CD8-positive, alpha-beta memory T cell (primary cell): ENCODE results near the gene CLCN5. TPM values are rescaled to one million over a fixed set of nuclear protein-coding genes. Genes with fewer than 3 reads are reported as not detected.

ENCODE experiments used
- CTCF ChIA-PET: fragments of 350-600 bp; sonication (Branson Sonifier 250); formaldehyde crosslinking; loops from one replicate; lab custom pipeline; 2021; ENCODE audit warnings: antibody characterized with exemption; lab: Charles Lee
- POLR2A ChIA-PET: fragments of 350-600 bp; sonication (Branson Sonifier 250); formaldehyde crosslinking; loops from one replicate; lab custom pipeline; 2021; ENCODE audit warnings: antibody characterized with exemption; lab: Charles Lee
- DNase-seq, 5 donors: peaks; one replicate each; pipeline versions ENCODE4 v3.0.0 to v3.0.0-alpha.2; 2020 to 2022; ENCODE audit warnings: mixed read lengths in 1 of 5
- H3K27ac ChIP-seq: one replicate; pipeline ENCODE4 v1.7.0; 2013; ENCODE audit warnings: low read depth, mild to moderate bottlenecking, low read length, moderate library complexity
- H3K27me3 ChIP-seq: 2 replicates; pipeline ENCODE4 v1.7.0; 2013; ENCODE audit warnings: low read length, mild to moderate bottlenecking; ENCODE audit not compliant: insufficient read depth, poor library complexity, severe bottlenecking
- H3K36me3 ChIP-seq: 2 replicates; pipeline ENCODE4 v1.7.0; 2013; ENCODE audit warnings: mild to moderate bottlenecking, low read length, moderate library complexity; ENCODE audit not compliant: insufficient read depth
- H3K4me1 ChIP-seq: 2 replicates; pipeline ENCODE4 v1.7.0; 2013; ENCODE audit warnings: mild to moderate bottlenecking, low read length, moderate library complexity; ENCODE audit not compliant: insufficient read depth
- H3K4me3 ChIP-seq: 2 replicates; pipeline ENCODE4 v1.7.0; 2013; ENCODE audit warnings: mild to moderate bottlenecking, low read length
- H3K9me3 ChIP-seq: 2 replicates; pipeline ENCODE4 v1.7.0; 2013; ENCODE audit warnings: mild to moderate bottlenecking, low read length
- H3K27ac Mint-ChIP-seq, 8 donors: one replicate each; pipeline ENCODE4 v1.8.0; 2020 to 2021; ENCODE audit warnings: mixed read lengths in 8 of 8, mild to moderate bottlenecking in 6 of 8, inconsistent platforms in 3 of 8, moderate library complexity in 3 of 8
- H3K27me3 Mint-ChIP-seq, 2 donors: one replicate each; pipeline ENCODE4 v1.8.0; 2020 to 2021; ENCODE audit warnings: mixed read lengths in 2 of 2, mild to moderate bottlenecking in 1 of 2, moderate library complexity in 1 of 2
- H3K36me3 Mint-ChIP-seq, 3 donors: one replicate each; pipeline ENCODE4 v1.8.0; 2020 to 2021; ENCODE audit warnings: mixed read lengths in 3 of 3, inconsistent platforms in 1 of 3, mild to moderate bottlenecking in 1 of 3
- H3K4me1 Mint-ChIP-seq, 3 donors: one replicate each; pipeline ENCODE4 v1.8.0; 2020 to 2021; ENCODE audit warnings: mixed read lengths in 3 of 3, inconsistent platforms in 1 of 3, mild to moderate bottlenecking in 1 of 3
- H3K4me3 Mint-ChIP-seq, 7 donors: one replicate each; pipeline ENCODE4 v1.8.0; 2020 to 2021; ENCODE audit warnings: mixed read lengths in 7 of 7, mild to moderate bottlenecking in 6 of 7, moderate library complexity in 4 of 7, inconsistent platforms in 2 of 7
- H3K9me3 Mint-ChIP-seq, 5 donors: one replicate each; pipeline ENCODE4 v1.8.0; 2020 to 2022; ENCODE audit warnings: mixed read lengths in 5 of 5, mild to moderate bottlenecking in 3 of 5, moderate library complexity in 2 of 5, inconsistent platforms in 1 of 5
- polyA plus RNA-seq: library from polyadenylated mRNA; unstranded; fragments of 300-500 nt; fragmentation: Illumina TruSeq; gene quantifications from one replicate; pipeline ENCODE4 v1.2.3, GENCODE V29; 2021
- total RNA-seq, 2 experiments: library from RNA; stranded (reverse); gene quantifications; one replicate each; pipeline ENCODE4 v1.2.3, GENCODE V29; 2021

Gene CLCN5
- total and polyA plus RNA-seq, 3 experiments from 2014 or later = 0.63 to 4.0 (median 3.0) TPM

GRCh38 chrX:50115973-50116372 lies 193.6 kb downstream of the CLCN5 start:
- no peak overlapping the region for H3K4me3 ChIP-seq
- DNase-seq = no peak
- no peaks in the 10 kb centered on the region for H3K9me3 ChIP-seq
- ChIA-PET CTCF (no interaction called here), POLR2A (no interaction called here)
- no peaks in the 10 kb centered on the region for H3K27me3 ChIP-seq
- Mint-ChIP-seq H3K4me1 (no peaks in the 10 kb centered on the region), H3K4me3 (no peak overlapping the region), H3K36me3 (no peaks in the 10 kb centered on the region), H3K27me3 (peaks cover 11 to 13% of the 10 kb centered on the region in 2 donors), H3K27ac (no peak overlapping the region), H3K9me3 (no peaks in the 10 kb centered on the region)
- H3K27ac ChIP-seq = no peak overlapping the region
- no peaks in the 10 kb centered on the region for H3K36me3 ChIP-seq
- no peaks in the 10 kb centered on the region for H3K4me1 ChIP-seq

- H3K36me3 Mint-ChIP-seq = no peaks in the 10 kb centered on the region
- Histone ChIP-seq H3K36me3 (no peaks in the 10 kb centered on the region), H3K27me3 (no peaks in the 10 kb centered on the region), H3K4me1 (no peaks in the 10 kb centered on the region), H3K27ac (no peak overlapping the region), H3K4me3 (no peak overlapping the region), H3K9me3 (no peaks in the 10 kb centered on the region)
- no peak overlapping the region for H3K4me3 Mint-ChIP-seq
- ChIA-PET CTCF (no interaction called here), POLR2A (no interaction called here)
- H3K27me3 Mint-ChIP-seq = peaks cover 9 to 15% of the 10 kb centered on the region in 2 donors
- H3K27ac Mint-ChIP-seq = no peak overlapping the region
- no peak for DNase-seq
- H3K9me3 Mint-ChIP-seq = no peaks in the 10 kb centered on the region
- no peaks in the 10 kb centered on the region for H3K4me1 Mint-ChIP-seq
These were observed 195.1 kb downstream of the CLCN5 start for GRCh38 chrX:50117476-50117875.

GRCh38 chrX:50125480-50125879 lies 203.1 kb downstream of the CLCN5 start:
- Mint-ChIP-seq H3K27me3 (peaks cover 4 to 19% of the 10 kb centered on the region in 2 donors), H3K27ac (no peak overlapping the region), H3K36me3 (no peaks in the 10 kb centered on the region), H3K4me3 (no peak overlapping the region), H3K9me3 (no peaks in the 10 kb centered on the region), H3K4me1 (no peaks in the 10 kb centered on the region)
- H3K4me1 ChIP-seq = no peaks in the 10 kb centered on the region
- H3K9me3 ChIP-seq = no peaks in the 10 kb centered on the region
- H3K27ac ChIP-seq = no peak overlapping the region
- H3K27me3 ChIP-seq = no peaks in the 10 kb centered on the region
- DNase-seq = no peak
- no peak overlapping the region for H3K4me3 ChIP-seq
- POLR2A ChIA-PET = no interaction called here
- no peaks in the 10 kb centered on the region for H3K36me3 ChIP-seq
- CTCF ChIA-PET = no interaction called here

GRCh38 chrX:50147972-50148371 lies 225.6 kb downstream of the CLCN5 start:
- ChIA-PET POLR2A (no interaction called here), CTCF (no interaction called here)
- H3K36me3 ChIP-seq = no peaks in the 10 kb centered on the region
- no peak overlapping the region for H3K27ac Mint-ChIP-seq
- H3K9me3 ChIP-seq = no peaks in the 10 kb centered on the region
- H3K27me3 ChIP-seq = no peaks in the 10 kb centered on the region
- DNase-seq = no peak
- H3K36me3 Mint-ChIP-seq = no peaks in the 10 kb centered on the region
- H3K27ac ChIP-seq = no peak overlapping the region
- no peak overlapping the region for H3K4me3 Mint-ChIP-seq
- H3K9me3 Mint-ChIP-seq = no peaks in the 10 kb centered on the region
- H3K27me3 Mint-ChIP-seq = peaks cover 5 to 6% of the 10 kb centered on the region in 2 donors
- no peaks in the 10 kb centered on the region for H3K4me1 ChIP-seq
- H3K4me3 ChIP-seq = no peak overlapping the region
- H3K4me1 Mint-ChIP-seq = no peaks in the 10 kb centered on the region

Other genes with a start within 250 kb of the CLCN5 start
- not detected for gene PAGE1, start 226.6 kb upstream of the CLCN5 start, total RNA-seq
- gene PAGE1, start 226.6 kb upstream of the CLCN5 start, polyA plus RNA-seq = not detected
- not detected for gene PAGE4, start 93.3 kb upstream of the CLCN5 start, total RNA-seq
- gene PAGE4, start 93.3 kb upstream of the CLCN5 start, polyA plus RNA-seq = not detected
- 1 to 10 TPM; 1.7 TPM for gene USP27X, start 43.1 kb upstream of the CLCN5 start, total RNA-seq
- 0.69 TPM for gene USP27X, start 43.1 kb upstream of the CLCN5 start, polyA plus RNA-seq